ENCODE measurements around the gene OR52I2. TPM values are rescaled to one million over a fixed set of nuclear protein-coding genes. Genes with fewer than 3 reads are reported as not detected.

OR52I2 gene
- total RNA-seq, 1 experiment from 2014 or later, result not detected

DNA sequence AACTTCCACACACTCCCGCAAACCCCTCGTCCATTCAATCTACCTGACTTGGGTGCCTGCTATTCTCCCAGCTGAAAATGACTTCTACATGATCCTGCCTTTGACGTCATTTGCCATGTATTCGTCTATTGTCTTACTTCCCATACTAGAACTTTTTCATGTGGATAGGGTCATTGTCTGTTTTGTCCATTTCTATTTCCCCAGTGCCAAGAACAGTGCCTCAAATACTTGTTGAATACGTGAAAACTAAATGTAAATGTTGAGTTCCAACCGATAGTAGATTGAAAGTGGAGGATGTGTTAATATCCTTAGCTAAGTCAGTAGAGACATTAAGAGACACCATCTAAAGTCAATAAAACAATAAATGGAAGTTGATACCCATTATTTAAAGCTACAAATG lies 25.6 kb downstream of the OR52I2 start:
- intact Hi-C loops (cut with micrococcal nuclease; ENCODE audit: unreplicated experiment), result loop anchor here (10.0 kb wide), 1 partner anchor 422 kb away; no protein-coding TSS in a partner anchor
- H3K27ac ChIP-seq (ENCODE audit: low read length), result peak overlapping the region; percentile 80

DNA sequence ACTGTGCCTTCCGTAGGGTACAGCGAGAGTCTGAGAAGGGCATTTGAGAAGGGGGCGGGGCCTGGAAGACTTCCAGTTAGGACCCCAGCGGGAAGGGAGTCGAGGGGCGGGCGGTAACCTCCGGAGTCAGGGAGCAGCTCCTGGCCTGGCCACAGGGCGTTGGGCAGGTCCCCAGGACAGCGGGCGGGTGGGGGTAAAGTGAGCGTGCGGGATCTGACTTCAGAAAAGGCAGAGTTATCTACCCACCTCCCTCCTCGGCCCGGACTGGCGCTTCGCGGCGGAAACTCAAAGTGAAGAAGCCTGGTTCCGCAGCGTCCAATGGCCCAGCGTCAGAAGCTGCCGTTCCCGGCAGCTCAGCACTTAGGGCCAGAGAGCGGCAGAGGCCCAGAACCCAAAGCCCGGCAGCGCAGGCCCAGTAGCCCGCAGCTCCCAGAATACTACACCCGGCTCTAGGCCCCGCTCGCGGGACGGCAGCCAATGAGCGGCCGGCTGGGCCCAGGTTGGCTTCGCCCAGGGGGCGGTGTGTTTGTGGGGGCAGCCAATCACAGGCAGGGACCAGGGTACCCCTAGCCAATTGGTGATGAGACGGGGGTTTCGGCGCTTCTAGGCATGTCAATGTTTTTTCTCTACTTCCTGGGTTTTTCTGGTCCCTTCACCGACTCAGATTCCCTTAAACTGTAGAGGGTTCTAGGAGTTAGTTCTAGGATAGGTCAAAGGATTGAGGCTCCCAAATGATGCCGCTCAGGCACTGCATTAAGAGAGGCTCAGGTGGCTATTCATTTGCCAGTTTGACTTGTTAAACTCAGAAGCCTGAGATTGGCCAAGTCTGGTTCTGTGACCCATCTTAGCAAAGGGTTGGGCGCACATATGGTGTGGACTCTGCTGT lies 26.5 kb downstream of the OR52I2 start, which contains the start of gene TRIM68:
TSS of gene TRIM68 (minus strand) at position 451 of the 886 bp plus-strand sequence. CDS start 2,727 bp downstream, outside the sequence.
- no peaks in the 10 kb centered on the region; the same call in 1 of the 2 replicates for H3K27me3 ChIP-seq (ENCODE audit: control insufficient read depth, insufficient read depth, low read length)
- ChIA-PET CTCF (interaction anchor here (0.5 to 1.0 kb wide), 5 partner anchors 12 to 1755 kb away, joined by 3 to 5 read pairs (median 3); partner anchors contain the start of gene OR51D1), POLR2A (interaction anchor here (0.6 kb wide), 1 partner anchor 760 kb away, joined by 21 read pairs; no protein-coding TSS in a partner anchor)
- H3K9me3 ChIP-seq (ENCODE audit: control insufficient read depth, insufficient read depth, low read depth, low read length), result no peaks in the 10 kb centered on the region
- H3K4me1 ChIP-seq (ENCODE audit: control insufficient read depth, insufficient read depth, low read length), result peaks cover 10% of the 10 kb centered on the region; the same call in 1 of the 2 replicates
- peak within 1 kb of the TSS; percentile 80 for H3K27ac ChIP-seq (ENCODE audit: low read length)
- peak within 1 kb of the TSS; percentile 67 to 79 for H3K4me3 ChIP-seq (ENCODE audit: low read depth in 2 of 2, low read length in 2 of 2)
- intact Hi-C loops (cut with micrococcal nuclease; ENCODE audit: unreplicated experiment) (loop anchor here (10.0 kb wide), 1 partner anchor 423 kb away; no protein-coding TSS in a partner anchor), in situ Hi-C loops (cut with HindIII; ENCODE audit: low pct_unique_long_range_greater_than_20kb, low sequenced_read_pairs) (no loop called here)
- ATAC-seq (peak; percentile 100), DNase-seq (ENCODE audit: low read depth, low spot score) (peak; percentile 85)
- no TSS peak for BruUV-seq (replicated peaks)
- H3K36me3 ChIP-seq (ENCODE audit: control insufficient read depth, insufficient read depth, low read length), result no peaks in the 10 kb centered on the region
- peak; percentile 73 for TF ChIP-seq SIN3A (IDR thresholded peaks at IDR 0.05; ENCODE audit: borderline replicate concordance, insufficient read depth, low read depth, low read length)
- TF ChIP-seq, protein P1, sequence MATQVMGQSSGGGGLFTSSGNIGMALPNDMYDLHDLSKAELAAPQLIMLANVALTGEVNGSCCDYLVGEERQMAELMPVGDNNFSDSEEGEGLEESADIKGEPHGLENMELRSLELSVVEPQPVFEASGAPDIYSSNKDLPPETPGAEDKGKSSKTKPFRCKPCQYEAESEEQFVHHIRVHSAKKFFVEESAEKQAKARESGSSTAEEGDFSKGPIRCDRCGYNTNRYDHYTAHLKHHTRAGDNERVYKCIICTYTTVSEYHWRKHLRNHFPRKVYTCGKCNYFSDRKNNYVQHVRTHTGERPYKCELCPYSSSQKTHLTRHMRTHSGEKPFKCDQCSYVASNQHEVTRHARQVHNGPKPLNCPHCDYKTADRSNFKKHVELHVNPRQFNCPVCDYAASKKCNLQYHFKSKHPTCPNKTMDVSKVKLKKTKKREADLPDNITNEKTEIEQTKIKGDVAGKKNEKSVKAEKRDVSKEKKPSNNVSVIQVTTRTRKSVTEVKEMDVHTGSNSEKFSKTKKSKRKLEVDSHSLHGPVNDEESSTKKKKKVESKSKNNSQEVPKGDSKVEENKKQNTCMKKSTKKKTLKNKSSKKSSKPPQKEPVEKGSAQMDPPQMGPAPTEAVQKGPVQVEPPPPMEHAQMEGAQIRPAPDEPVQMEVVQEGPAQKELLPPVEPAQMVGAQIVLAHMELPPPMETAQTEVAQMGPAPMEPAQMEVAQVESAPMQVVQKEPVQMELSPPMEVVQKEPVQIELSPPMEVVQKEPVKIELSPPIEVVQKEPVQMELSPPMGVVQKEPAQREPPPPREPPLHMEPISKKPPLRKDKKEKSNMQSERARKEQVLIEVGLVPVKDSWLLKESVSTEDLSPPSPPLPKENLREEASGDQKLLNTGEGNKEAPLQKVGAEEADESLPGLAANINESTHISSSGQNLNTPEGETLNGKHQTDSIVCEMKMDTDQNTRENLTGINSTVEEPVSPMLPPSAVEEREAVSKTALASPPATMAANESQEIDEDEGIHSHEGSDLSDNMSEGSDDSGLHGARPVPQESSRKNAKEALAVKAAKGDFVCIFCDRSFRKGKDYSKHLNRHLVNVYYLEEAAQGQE (IDR thresholded peaks at IDR 0.05; ENCODE audit: insufficient read depth in 1 of 2, low read depth in 2 of 2, low read length in 1 of 2), result no peak
- TF ChIP-seq TCF7L2 (IDR thresholded peaks at IDR 0.05; ENCODE audit: low read depth, low read length), result peak; percentile 51
- TF ChIP-seq POLR2AphosphoS5 (IDR thresholded peaks at IDR 0.05; ENCODE audit: low read depth, low read length), result peak; percentile 95

More for the DNA sequence above, 25.6 kb downstream of the OR52I2 start:
- ChIA-PET POLR2A (interaction anchor here (0.6 kb wide), 1 partner anchor 381 kb away, joined by 3 read pairs; no protein-coding TSS in a partner anchor), CTCF (interaction anchor here (0.5 to 1.0 kb wide), 4 partner anchors 11 to 1756 kb away, joined by 3 to 5 read pairs (median 3); partner anchors contain the start of gene OR51D1)
- H3K4me3 ChIP-seq (ENCODE audit: low read depth in 2 of 2, low read length in 2 of 2), result peak overlapping the region; percentile 67 to 79
- H3K27me3 ChIP-seq (ENCODE audit: control insufficient read depth, insufficient read depth, low read length), result no peaks in the 10 kb centered on the region; the same call in 1 of the 2 replicates
- H3K9me3 ChIP-seq (ENCODE audit: control insufficient read depth, insufficient read depth, low read depth, low read length), result no peaks in the 10 kb centered on the region
- in situ Hi-C loops (cut with HindIII; ENCODE audit: low pct_unique_long_range_greater_than_20kb, low sequenced_read_pairs), result no loop called here
- DNase-seq (ENCODE audit: low read depth, low spot score) (no peak), ATAC-seq (no peak)
- BruUV-seq (replicated peaks), result TSS peak; percentile 70
- H3K36me3 ChIP-seq (ENCODE audit: control insufficient read depth, insufficient read depth, low read length), result no peaks in the 10 kb centered on the region
- TF ChIP-seq, protein P2, sequence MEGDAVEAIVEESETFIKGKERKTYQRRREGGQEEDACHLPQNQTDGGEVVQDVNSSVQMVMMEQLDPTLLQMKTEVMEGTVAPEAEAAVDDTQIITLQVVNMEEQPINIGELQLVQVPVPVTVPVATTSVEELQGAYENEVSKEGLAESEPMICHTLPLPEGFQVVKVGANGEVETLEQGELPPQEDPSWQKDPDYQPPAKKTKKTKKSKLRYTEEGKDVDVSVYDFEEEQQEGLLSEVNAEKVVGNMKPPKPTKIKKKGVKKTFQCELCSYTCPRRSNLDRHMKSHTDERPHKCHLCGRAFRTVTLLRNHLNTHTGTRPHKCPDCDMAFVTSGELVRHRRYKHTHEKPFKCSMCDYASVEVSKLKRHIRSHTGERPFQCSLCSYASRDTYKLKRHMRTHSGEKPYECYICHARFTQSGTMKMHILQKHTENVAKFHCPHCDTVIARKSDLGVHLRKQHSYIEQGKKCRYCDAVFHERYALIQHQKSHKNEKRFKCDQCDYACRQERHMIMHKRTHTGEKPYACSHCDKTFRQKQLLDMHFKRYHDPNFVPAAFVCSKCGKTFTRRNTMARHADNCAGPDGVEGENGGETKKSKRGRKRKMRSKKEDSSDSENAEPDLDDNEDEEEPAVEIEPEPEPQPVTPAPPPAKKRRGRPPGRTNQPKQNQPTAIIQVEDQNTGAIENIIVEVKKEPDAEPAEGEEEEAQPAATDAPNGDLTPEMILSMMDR (IDR thresholded peaks at IDR 0.05), result no peak
- TF ChIP-seq, protein P1 (IDR thresholded peaks at IDR 0.05; ENCODE audit: insufficient read depth in 1 of 2, low read depth in 2 of 2, low read length in 1 of 2), result no peak
- TF ChIP-seq SIN3A (IDR thresholded peaks at IDR 0.05; ENCODE audit: borderline replicate concordance, insufficient read depth, low read depth, low read length), result no peak
- no peak for TF ChIP-seq POLR2AphosphoS5 (IDR thresholded peaks at IDR 0.05; ENCODE audit: low read depth, low read length)
- no peak for TF ChIP-seq TCF7L2 (IDR thresholded peaks at IDR 0.05; ENCODE audit: low read depth, low read length)
- peaks cover 10% of the 10 kb centered on the region; the same call in 1 of the 2 replicates for H3K4me1 ChIP-seq (ENCODE audit: control insufficient read depth, insufficient read depth, low read length)

All from Panc1 (cell line).